GM18498 (cell line): ENCODE data around the gene MARK1.

ENCODE experiments used
- ATAC-seq: cut with Tn5 transposase; IDR thresholded peaks from one replicate; pipeline ENCODE4 v1.9.1; 2021; ENCODE audit warnings: mild to moderate bottlenecking, moderate library complexity; ENCODE audit not compliant: unreplicated experiment

The MARK1 gene

DNA sequence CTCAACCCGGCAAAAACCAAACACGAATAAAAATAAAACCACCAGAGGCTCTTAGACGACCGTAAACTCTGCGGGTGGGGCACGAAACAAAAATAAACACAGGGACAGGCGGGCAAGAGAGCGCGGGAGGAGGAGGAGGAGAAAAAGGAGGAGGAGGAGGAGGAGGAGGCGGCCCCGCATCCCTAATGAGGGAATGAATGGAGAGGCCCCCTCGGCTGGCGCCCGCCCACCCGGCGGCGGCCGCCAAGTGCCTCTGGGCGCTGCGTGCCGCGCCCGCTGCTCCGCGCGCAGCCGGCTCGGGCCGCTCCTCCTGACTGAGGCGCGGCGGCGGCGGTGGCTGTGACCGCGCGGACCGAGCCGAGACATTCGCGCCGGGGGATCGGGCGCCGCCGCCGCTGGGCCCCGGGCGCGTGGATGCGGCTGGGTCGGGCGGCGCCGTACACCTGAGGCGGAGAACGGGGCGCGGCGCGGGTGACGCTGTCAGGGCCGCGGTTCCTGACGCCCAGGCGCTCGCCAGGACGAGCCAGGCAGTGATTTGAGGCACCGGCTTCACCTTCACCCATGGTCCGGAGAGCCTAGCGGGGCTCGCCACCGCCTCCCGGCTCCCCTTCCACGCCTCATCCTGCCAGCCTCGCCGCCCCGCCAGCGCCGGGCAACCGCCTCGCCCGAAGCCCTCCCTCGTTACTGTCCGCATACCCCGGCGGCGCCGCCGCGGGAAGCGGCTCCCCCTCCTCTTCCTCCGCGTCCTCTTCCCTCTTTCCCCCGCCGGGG lies at the start of gene MARK1:
TSS of gene MARK1 (plus strand) at position 229 of the 771 bp plus-strand sequence. CDS start 687 bp downstream, outside the sequence.
- ATAC-seq, result peak; percentile 78

GRCh38 chr1:220483700-220484099 lies 44.2 kb upstream of the MARK1 start:
- no peak for ATAC-seq

DNA sequence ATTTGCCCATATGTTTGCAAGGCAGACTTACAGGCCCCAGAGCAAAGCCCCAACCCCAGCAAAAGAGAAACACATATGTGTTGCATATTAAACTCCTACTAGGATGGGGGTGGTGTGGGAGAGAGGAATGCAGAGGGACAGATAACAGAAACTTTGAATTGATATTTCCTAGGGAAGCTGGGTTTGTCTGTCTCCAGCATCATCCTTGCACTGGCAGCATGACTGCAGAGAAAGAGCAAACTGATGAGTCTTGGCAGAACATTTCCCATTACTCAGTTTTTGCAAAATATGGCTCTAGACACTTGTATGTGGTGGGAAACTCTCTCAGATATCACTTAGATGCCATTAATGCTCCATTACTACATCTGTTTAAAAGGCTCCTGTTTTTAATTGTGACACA lies 43.8 kb upstream of the MARK1 start:
- ATAC-seq, result no peak

DNA sequence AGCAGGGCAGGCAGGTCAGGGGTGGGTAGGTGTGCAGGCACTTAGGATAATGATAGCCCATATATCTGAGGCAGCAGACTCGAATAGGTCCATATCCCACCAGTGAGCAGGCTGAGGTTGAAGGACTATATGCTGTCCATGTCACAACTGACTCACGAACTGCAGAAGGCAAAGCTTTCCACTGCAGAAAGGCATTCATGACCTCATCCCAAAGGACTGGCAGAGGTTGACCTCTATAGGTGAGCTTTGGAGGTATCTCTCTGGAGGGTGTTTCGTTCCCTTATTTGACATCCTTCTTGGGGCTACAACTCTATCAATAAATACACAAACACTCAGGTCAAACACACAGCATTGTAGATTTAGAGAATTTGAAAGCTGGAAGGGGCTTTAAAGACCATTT lies 42.8 kb upstream of the MARK1 start:
- ATAC-seq, result no peak

DNA sequence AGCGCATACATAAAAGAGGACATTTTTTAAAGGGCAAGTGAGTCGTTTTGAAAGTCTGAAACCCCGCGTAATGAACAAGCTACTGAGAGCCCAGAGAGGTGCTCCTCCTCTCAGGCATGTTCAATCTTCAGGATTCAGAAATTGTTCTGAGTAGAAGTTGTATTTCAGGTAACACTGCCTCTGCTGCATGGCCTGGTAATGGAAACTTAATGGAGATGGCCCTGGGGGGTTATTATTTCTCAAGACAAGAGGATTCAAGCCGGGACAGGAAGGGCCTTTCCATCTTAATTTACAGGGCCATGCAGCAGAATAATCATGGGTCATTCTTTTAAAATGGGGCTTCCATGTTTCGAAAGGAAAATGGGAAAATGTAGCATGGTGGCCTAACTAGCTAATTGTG lies 42.1 kb upstream of the MARK1 start:
- ATAC-seq, result no peak

GRCh38 chr1:220487297-220487820 lies 40.6 kb upstream of the MARK1 start:
- no peak for ATAC-seq

- ATAC-seq, result no peak
Observed at GRCh38 chr1:220491891-220492290, 36.0 kb upstream of the MARK1 start.

GRCh38 chr1:220497220-220497947 lies 30.6 kb upstream of the MARK1 start:
- no peak for ATAC-seq

DNA sequence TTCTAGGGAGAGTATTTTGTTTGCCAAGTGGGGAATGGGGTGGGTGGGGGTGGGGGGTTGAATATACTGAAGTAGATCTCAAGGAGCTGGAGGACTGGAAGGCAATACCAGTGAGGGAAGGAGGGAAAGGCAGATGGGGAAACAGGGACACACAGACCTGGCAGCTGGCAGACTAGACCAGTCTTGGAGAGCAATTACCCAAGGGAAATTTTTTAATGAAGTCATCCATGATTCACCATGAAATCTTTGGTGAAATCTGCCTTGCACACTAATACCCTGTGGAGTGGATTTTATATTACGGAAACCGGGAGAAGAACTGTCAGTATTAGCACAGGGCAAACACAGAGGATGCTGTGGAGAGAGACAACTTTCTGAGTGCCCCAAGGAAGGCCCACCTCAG lies 29.7 kb upstream of the MARK1 start:
- ATAC-seq, result no peak

DNA sequence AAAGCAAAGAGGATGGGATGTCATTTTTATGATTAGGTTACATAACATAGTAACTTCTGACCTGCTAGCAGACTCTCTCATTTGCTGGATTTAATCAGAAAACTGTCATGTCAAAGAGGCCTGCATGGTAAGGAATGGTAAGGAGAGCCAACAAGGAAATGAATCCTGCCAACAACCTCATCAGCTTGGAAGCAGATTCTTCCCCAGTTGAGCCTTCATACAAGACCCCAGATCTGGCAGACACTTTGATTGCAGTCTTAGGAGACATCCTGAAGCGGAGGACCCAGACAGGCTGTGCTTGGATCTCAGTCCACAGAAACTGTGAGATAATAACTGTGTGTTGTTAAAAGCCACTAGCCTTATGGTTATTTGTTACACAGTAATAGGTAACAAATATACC lies 27.6 kb upstream of the MARK1 start:
- ATAC-seq, result no peak

DNA sequence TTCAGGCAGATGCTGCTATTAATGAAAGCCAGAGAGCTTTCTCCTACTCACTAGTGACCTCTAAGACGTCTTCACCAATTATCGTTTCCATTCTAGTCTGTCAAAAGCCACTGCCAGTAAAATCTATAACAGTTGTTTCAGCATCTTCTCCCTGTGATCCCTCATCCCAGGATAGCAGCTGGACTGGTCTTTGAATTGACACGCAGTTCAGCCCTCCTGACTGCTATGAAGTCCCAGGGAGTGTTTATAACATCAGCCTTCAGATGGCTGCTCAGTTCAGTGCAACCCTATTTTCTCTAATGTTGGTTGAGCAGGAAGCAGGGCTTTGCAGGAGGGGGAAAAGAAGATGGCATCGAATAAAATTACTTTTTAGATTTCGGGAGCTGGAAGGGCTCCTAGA lies 23.6 kb upstream of the MARK1 start:
- no peak for ATAC-seq

DNA sequence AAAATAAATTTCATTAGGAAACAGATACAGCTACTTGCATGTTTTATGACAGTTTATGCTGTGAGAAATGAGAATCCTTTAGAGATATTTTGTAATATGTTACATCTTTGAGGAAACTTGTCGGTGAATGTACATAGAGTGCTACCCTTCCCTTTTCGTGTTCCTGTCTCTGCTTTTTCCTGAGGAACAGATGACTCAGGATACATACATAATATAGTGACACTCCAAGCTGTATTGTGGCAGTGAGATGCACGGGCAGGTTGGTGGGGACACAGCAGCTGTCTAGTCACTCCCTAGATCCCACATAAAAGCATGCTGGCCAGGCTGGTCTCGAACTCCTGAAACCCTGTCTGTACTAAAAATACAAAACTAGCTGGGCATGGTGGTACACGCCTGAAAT lies 20.9 kb upstream of the MARK1 start:
- no peak for ATAC-seq

- no peak for ATAC-seq
Observed at GRCh38 chr1:220511179-220511578, 16.8 kb upstream of the MARK1 start.

- no peak for ATAC-seq
Observed at GRCh38 chr1:220511785-220512184, 16.2 kb upstream of the MARK1 start.

DNA sequence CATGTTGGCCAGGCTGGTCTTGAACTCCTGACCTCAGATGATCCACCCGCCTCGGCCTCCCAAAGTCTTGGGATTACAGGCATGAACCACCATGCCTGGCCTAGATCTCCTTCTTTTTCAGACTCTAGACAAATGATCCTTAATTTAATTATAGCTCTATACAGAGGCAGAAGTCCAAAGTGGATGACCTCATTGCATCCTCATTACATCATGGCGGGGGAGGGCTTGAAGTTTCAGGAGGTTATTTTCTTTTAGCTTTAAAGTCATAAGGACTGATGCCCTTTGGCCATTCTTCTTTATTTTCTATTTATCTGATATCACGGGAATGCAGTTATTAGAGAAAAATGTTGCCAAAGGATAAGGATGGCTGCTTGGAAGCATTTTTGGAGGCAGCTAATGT lies 14.1 kb upstream of the MARK1 start:
- no peak for ATAC-seq

- ATAC-seq, result no peak
Observed at GRCh38 chr1:220514256-220514655, 13.7 kb upstream of the MARK1 start.

DNA sequence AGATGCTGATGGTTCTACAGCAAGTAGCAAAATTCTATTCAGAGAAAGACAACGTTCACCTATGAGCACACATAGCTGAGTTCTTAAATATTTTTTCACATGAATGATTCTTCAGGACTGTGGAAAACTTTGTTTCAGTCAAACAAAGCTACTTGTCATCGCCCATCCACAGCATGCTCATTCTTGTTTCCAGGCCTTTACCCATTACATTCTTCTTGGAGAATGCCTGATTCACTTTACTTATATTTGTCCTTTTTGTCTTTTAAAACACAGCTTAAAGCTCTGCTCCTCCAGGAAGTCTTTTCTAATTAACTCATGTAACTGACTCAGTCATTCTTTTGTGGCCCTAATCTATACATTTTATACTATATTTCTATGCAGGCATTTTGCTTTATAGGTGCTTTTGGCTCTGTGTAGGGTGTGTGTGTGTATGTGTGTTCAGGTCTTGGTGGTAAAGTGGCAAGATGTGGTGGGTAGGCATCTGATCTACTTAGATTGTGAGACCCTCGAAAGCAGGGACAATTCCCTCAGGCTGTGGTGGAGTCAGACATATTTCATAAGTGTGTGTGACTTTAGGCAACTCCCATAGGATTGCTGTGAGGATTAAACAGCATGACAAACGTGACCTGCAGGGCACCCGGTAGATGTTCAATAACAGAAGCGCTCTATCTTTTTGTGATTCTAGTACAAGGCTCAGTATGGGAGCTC lies 11.8 kb upstream of the MARK1 start:
- ATAC-seq, result no peak

DNA sequence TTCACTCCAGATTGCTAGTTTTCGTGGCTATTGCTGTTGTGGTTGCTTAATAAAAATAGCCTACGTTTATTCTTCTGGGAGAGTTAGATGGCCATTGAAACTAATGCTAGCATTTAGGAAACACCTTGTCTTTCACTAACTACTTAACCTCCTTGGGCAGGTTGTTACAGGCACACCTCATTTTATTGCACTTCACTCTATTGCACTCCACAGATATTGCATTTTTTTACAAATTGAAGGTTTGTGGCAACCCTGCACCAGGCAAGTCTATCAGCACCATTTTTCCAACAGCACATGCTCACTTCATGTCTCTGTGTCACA lies 11.3 kb upstream of the MARK1 start:
- no peak for ATAC-seq

DNA sequence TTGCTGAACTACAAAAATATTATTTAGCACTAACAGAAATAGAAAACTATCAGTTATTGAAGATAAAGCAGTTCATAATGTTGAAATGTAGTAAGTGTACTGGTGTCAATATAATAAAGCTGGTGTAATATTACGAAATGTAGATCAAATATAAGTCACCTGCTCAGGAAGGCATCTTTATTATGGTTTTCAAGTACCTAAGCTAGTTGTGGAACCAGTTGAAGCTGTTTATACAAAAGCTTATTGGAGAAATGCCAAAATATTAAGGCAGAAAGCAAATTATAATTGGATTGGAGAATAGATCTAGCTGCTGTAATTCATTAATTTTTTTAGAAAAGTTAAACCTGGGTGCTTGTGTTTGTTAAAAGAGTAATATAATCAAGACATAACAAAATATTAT lies 6.2 kb upstream of the MARK1 start:
- ATAC-seq, result no peak

DNA sequence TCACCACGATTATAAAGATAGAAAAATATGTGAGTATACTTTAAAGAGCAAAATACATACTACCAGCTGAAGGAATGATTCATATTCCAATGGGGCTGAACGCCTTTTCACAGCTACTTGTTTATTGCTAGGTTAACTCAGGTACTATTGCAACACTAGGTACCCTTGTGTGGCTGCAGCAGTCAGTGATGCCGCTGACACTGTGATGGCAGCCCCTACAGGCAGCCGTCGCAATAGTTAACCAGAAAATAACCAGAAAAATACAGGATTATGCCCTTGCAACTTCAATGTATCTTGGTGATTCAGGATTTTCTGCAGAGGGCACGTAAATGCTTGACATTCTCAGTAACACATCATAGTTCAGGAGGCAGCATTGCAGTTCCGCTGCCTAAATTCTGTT lies 1.6 kb upstream of the MARK1 start:
- ATAC-seq, result no peak

- no peak for ATAC-seq
Observed at GRCh38 chr1:220527279-220527907, 543 bp upstream of the MARK1 start.
